Gastrocnemius medialis (tissue), 4 donors: ENCODE results near the gene AARS2.

ENCODE experiments used
- CTCF ChIP-seq, 5 experiments: fragments of 450-650 bp in 3 of 5; fragments of 200-600 bp in 2 of 5; sonication (generic) in 2 of 5; IDR thresholded peaks in 4 of 5; conservative IDR thresholded peaks in 1 of 5; 1 replicate in 4 of 5; 2 replicates in 1 of 5; pipeline ENCODE4 v1.5.1; 2016 to 2019; ENCODE audit warnings: antibody characterized with exemption in 5 of 5, mild to moderate bottlenecking in 3 of 5, moderate library complexity in 3 of 5
- POLR2A ChIP-seq, 2 donors: fragments of 450-650 bp; IDR thresholded peaks; one replicate each; pipeline ENCODE4 v1.6.1; 2017; ENCODE audit warnings: antibody characterized with exemption in 2 of 2, mild to moderate bottlenecking in 2 of 2, moderate library complexity in 2 of 2

GRCh38 chr6:44359973-44360372 lies 46.8 kb upstream of the AARS2 start:
- TF ChIP-seq CTCF (IDR thresholded peaks at IDR 0.05 in 4 of 5, conservative IDR thresholded peaks at IDR 0.05 in 1 of 5) (no peak), POLR2A (IDR thresholded peaks at IDR 0.05) (no peak)
